ENCODE measurements around the gene RTKN. TPM values are rescaled to one million over a fixed set of nuclear protein-coding genes. Genes with fewer than 3 reads are reported as not detected.
A peak's percentile ranks its signal among the peaks of the same experiment; 100 is the strongest.

RTKN gene
- total and polyA plus RNA-seq, 9 of the 15 experiments (the other 6 are each of a cell fraction or from before 2014, with no cell fraction given): 0.14 to 6.9 (median 3.6) TPM

GRCh38 chr2:74436111-74436805 is 5.5 kb downstream of the RTKN start (continued):
- no peak for TF ChIP-seq HDAC3 (IDR thresholded peaks at IDR 0.05; ENCODE audit: borderline replicate concordance, partially characterized antibody)

- POLR2A ChIA-PET: interaction anchor here (0.6 to 0.9 kb wide), 2 partner anchors 10 to 28 kb away, joined by 3 to 4 read pairs; no protein-coding TSS in a partner anchor
- TF ChIP-seq TEAD4 (IDR thresholded peaks at IDR 0.05; ENCODE audit: low read length): no peak
- TF ChIP-seq TEAD4 (CRISPR knock-in tag; IDR thresholded peaks at IDR 0.05; ENCODE audit: borderline replicate concordance): no peak
- no peak for TF ChIP-seq SIX5 (IDR thresholded peaks at IDR 0.05; ENCODE audit: borderline replicate concordance in 1 of 2, insufficient read depth in 1 of 2, low read depth in 1 of 2, low read length in 2 of 2)
- no peak for TF ChIP-seq ZNF77 (CRISPR knock-in tag; IDR thresholded peaks at IDR 0.05)
- TF ChIP-seq PRPF4 (IDR thresholded peaks at IDR 0.05; ENCODE audit: insufficient read depth, low read depth, low read length, poor library complexity, severe bottlenecking): no peak
- TF ChIP-seq, protein P1, sequence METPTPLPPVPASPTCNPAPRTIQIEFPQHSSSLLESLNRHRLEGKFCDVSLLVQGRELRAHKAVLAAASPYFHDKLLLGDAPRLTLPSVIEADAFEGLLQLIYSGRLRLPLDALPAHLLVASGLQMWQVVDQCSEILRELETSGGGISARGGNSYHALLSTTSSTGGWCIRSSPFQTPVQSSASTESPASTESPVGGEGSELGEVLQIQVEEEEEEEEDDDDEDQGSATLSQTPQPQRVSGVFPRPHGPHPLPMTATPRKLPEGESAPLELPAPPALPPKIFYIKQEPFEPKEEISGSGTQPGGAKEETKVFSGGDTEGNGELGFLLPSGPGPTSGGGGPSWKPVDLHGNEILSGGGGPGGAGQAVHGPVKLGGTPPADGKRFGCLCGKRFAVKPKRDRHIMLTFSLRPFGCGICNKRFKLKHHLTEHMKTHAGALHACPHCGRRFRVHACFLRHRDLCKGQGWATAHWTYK (CRISPR knock-in tag; IDR thresholded peaks at IDR 0.05): no peak
- no peak for TF ChIP-seq CHCHD3 (CRISPR knock-in tag; IDR thresholded peaks at IDR 0.05)
Measured at GRCh38 chr2:74430502-74430901, 11.2 kb downstream of the RTKN start.

More at GRCh38 chr2:74430502-74430901, 11.2 kb downstream of the RTKN start:
- Histone ChIP-seq H3K4me3 (no peak overlapping the region), H3K27ac (ENCODE audit: extremely low read depth, low read depth, low read length) (no peak overlapping the region), H3K9me1 (ENCODE audit: control insufficient read depth, insufficient read depth, low read length) (no peaks in the 10 kb centered on the region), H3K9me3 (replicated peaks; ENCODE audit: control insufficient read depth, insufficient read depth, low read depth, low read length) (no peaks in the 10 kb centered on the region), H3K36me3 (ENCODE audit: control insufficient read depth, insufficient read depth, low read length) (no peaks in the 10 kb centered on the region), H3K4me2 (ENCODE audit: insufficient read depth, low read length) (no peak overlapping the region), H2AFZ (ENCODE audit: low read depth, low read length) (no peak overlapping the region), H3K4me1 (replicated peaks in 1 of 2; ENCODE audit: control insufficient read depth in 2 of 2, insufficient read depth in 2 of 2, low read length in 2 of 2) (peaks cover 0 to 16% of the 10 kb centered on the region in 2 experiments; a peak in 1 of 5 replicates), H3K79me2 (ENCODE audit: control insufficient read depth, insufficient read depth, low read length) (no peaks in the 10 kb centered on the region), H3K27me3 (ENCODE audit: control insufficient read depth in 2 of 2, insufficient read depth in 2 of 2, low read length in 2 of 2) (no peaks in the 10 kb centered on the region), H4K20me1 (replicated peaks; ENCODE audit: control insufficient read depth, insufficient read depth, low read length) (no peaks in the 10 kb centered on the region), H3K9ac (ENCODE audit: insufficient read depth in 1 of 2, low read depth in 2 of 2, low read length in 2 of 2) (peak overlapping the region in 1 of 2 experiments; percentile 31; a peak in 2 of 4 replicates)
- intact Hi-C loops (cut with micrococcal nuclease) (no loop called here), in situ Hi-C loops (cut with MboI) (no loop called here)
- CTCF ChIA-PET (ENCODE audit: low intra/inter-chr PET ratio): no interaction called here
- 43% methylated on average over 11 of the region's 11 CpGs for WGBS (ENCODE audit: insufficient coverage, low coverage, missing lambda C conversion rate)
- DNase-seq (ENCODE audit: extremely low read depth in 1 of 4, low spot score in 3 of 4) (no peak), FAIRE-seq (no peak), ATAC-seq (no peak)
- BruUV-seq (replicated peaks): no TSS peak

All from K562 (cell line).